H1 (cell line): ENCODE data around the gene MAPK8IP3. TPM values are rescaled to one million over a fixed set of nuclear protein-coding genes. Genes with fewer than 3 reads are reported as not detected.

ENCODE experiments used
- CTCF ChIA-PET: fragments of 300-600 bp; sonication (Branson Sonifier 250); formaldehyde crosslinking; loops from one replicate; lab custom pipeline; 2021; ENCODE audit not compliant: partially characterized antibody; lab: Charles Lee
- POLR2A ChIA-PET: fragments of 300-600 bp; sonication (Branson Sonifier 250); formaldehyde crosslinking; loops from one replicate; lab custom pipeline; 2021; ENCODE audit warnings: inconsistent platforms; ENCODE audit not compliant: partially characterized antibody; lab: Charles Lee
- DNase-seq, 2 experiments: peaks; one replicate each; pipeline versions ENCODE4 v3.0.0 to v3.0.0-alpha.2; 2010 to 2022; ENCODE audit warnings: low spot score in 2 of 2, low read depth in 1 of 2, mixed read lengths in 1 of 2
- FAIRE-seq: peaks from 2 replicates; lab custom pipeline; 2011; peaks lifted over from hg19 to GRCh38; lab: Jason Lieb, UNC
- H2AFZ ChIP-seq: 2 replicates; pipeline ENCODE4 v1.8.1; 2012; ENCODE audit warnings: low read length, inconsistent platforms
- H2AK5ac ChIP-seq: 2 replicates; pipeline ENCODE4 v1.6.1; 2013; ENCODE audit warnings: low read depth, low read length
- H2BK120ac ChIP-seq: replicated peaks from 2 replicates; pipeline ENCODE3; 2013; ENCODE audit warnings: low read depth, low read length, inconsistent platforms
- H2BK12ac ChIP-seq: 2 replicates; pipeline ENCODE4 v1.6.1; 2013; ENCODE audit warnings: low read depth, low read length
- H2BK15ac ChIP-seq: 2 replicates; pipeline ENCODE4 v1.6.1; 2013; ENCODE audit warnings: low read length
- H2BK20ac ChIP-seq: 2 replicates; pipeline ENCODE4 v1.6.1; 2013; ENCODE audit warnings: low read length
- H2BK5ac ChIP-seq: 2 replicates; pipeline ENCODE4 v1.6.1; 2013; ENCODE audit warnings: low read depth, low read length
- H3K14ac ChIP-seq: 2 replicates; pipeline ENCODE4 v1.6.1; 2013; ENCODE audit warnings: inconsistent platforms; ENCODE audit not compliant: insufficient read length
- H3K18ac ChIP-seq: 2 replicates; pipeline ENCODE4 v1.6.1; 2013; ENCODE audit warnings: low read length; ENCODE audit errors: extremely low read depth
- H3K23ac ChIP-seq: 2 replicates; pipeline ENCODE4 v1.6.1; 2013; ENCODE audit warnings: inconsistent platforms; ENCODE audit not compliant: insufficient read length
- H3K23me2 ChIP-seq: 2 replicates; pipeline ENCODE4 v1.6.1; 2013; ENCODE audit warnings: low read depth, low read length
- H3K27ac ChIP-seq: 2 replicates; pipeline ENCODE4 v1.6.1; 2011; ENCODE audit warnings: low read depth, low read length, inconsistent platforms
- H3K27me3 ChIP-seq, 4 experiments: replicated peaks in 1 of 4; 1 replicate in 1 of 4; 2 replicates in 3 of 4; pipeline versions ENCODE4 v1.6.1 to v1.8.1; 2011 to 2013; ENCODE audit warnings: low read length in 3 of 4, mild to moderate bottlenecking in 3 of 4, inconsistent platforms in 2 of 4, mixed read lengths in 2 of 4, moderate library complexity in 1 of 4; ENCODE audit not compliant: control insufficient read depth in 3 of 4, insufficient read depth in 3 of 4; ENCODE audit errors: extremely low read depth in 1 of 4
- H3K36me3 ChIP-seq, 4 experiments: 2 replicates each; pipeline versions ENCODE4 v1.6.1 to v1.8.1; 2011 to 2013; ENCODE audit warnings: mild to moderate bottlenecking in 4 of 4, low read length in 3 of 4, moderate library complexity in 2 of 4, control low read depth in 1 of 4, inconsistent platforms in 1 of 4; ENCODE audit not compliant: insufficient read depth in 4 of 4, control insufficient read depth in 2 of 4
- H3K4ac ChIP-seq: replicated peaks from 2 replicates; pipeline ENCODE3; 2013; ENCODE audit warnings: low read length, low read depth, mixed read lengths, inconsistent platforms; ENCODE audit not compliant: insufficient read length
- H3K4me1 ChIP-seq, 4 experiments: replicated peaks in 1 of 4; 1 replicate in 1 of 4; 2 replicates in 3 of 4; pipeline versions ENCODE4 v1.6.1 to v1.8.1; 2011 to 2013; ENCODE audit warnings: low read length in 3 of 4, inconsistent platforms in 2 of 4, mixed read lengths in 1 of 4; ENCODE audit not compliant: insufficient read depth in 4 of 4, control insufficient read depth in 3 of 4
- H3K4me2 ChIP-seq, 2 experiments: 2 replicates each; pipeline versions ENCODE4 v1.6.1 to v1.8.1; 2011 to 2013; ENCODE audit warnings: low read depth in 2 of 2, low read length in 2 of 2, control low read depth in 1 of 2, inconsistent platforms in 1 of 2, mild to moderate bottlenecking in 1 of 2; ENCODE audit not compliant: insufficient read depth in 1 of 2
- H3K4me3 ChIP-seq, 4 experiments: fragments of 200-600, 300-600 bp in 1 of 4; sonication (generic), shearing (Covaris generic), sonication (Bioruptor Twin) in 1 of 4; 2 replicates each; pipeline versions ENCODE4 v1.5.1 to v1.8.1; 2011 to 2016; ENCODE audit warnings: low read length in 4 of 4, low read depth in 3 of 4, control low read depth in 2 of 4, inconsistent platforms in 2 of 4, mild to moderate bottlenecking in 2 of 4, mixed read lengths in 1 of 4, moderate library complexity in 1 of 4; ENCODE audit not compliant: insufficient read depth in 2 of 4; ENCODE audit errors: extremely low read depth in 1 of 4
- H3K56ac ChIP-seq: replicated peaks from 2 replicates; pipeline ENCODE3; 2013; ENCODE audit warnings: low read depth, mild to moderate bottlenecking, mixed read lengths, low read length, inconsistent platforms; ENCODE audit not compliant: insufficient read length
- H3K79me1 ChIP-seq: 2 replicates; pipeline ENCODE4 v1.6.1; 2013; ENCODE audit warnings: low read depth, low read length, control low read depth
- H3K79me2 ChIP-seq, 2 experiments: 2 replicates each; pipeline versions ENCODE4 v1.6.1 to v1.8.1; 2012 to 2013; ENCODE audit warnings: low read length in 2 of 2, mild to moderate bottlenecking in 2 of 2, inconsistent platforms in 1 of 2; ENCODE audit not compliant: insufficient read depth in 2 of 2, control insufficient read depth in 1 of 2
- H3K9ac ChIP-seq, 4 experiments: replicated peaks in 1 of 4; 1 replicate in 1 of 4; 2 replicates in 3 of 4; pipeline versions ENCODE4 v1.6.1 to v1.8.1; 2011 to 2013; ENCODE audit warnings: low read depth in 3 of 4, low read length in 3 of 4, control low read depth in 2 of 4, mild to moderate bottlenecking in 2 of 4, moderate library complexity in 2 of 4, inconsistent platforms in 1 of 4; ENCODE audit errors: extremely low read depth in 1 of 4
- H3K9me3 ChIP-seq, 2 experiments: 2 replicates each; pipeline versions ENCODE4 v1.6.1 to v1.8.1; 2012 to 2013; ENCODE audit warnings: mild to moderate bottlenecking in 2 of 2, moderate library complexity in 2 of 2, control low read depth in 1 of 2, inconsistent platforms in 1 of 2, low read depth in 1 of 2, low read length in 1 of 2, mixed read lengths in 1 of 2; ENCODE audit not compliant: insufficient read depth in 2 of 2
- H4K20me1 ChIP-seq, 2 experiments: replicated peaks in 1 of 2; 2 replicates each; pipeline versions ENCODE3 to v1.8.1; 2011 to 2013; ENCODE audit warnings: inconsistent platforms in 2 of 2, low read length in 2 of 2, mild to moderate bottlenecking in 1 of 2; ENCODE audit not compliant: insufficient read depth in 2 of 2, control insufficient read depth in 1 of 2
- H4K5ac ChIP-seq: 2 replicates; pipeline ENCODE4 v1.6.1; 2013; ENCODE audit warnings: low read length, low read depth, mixed read lengths, inconsistent platforms; ENCODE audit not compliant: insufficient read length
- H4K8ac ChIP-seq: 2 replicates; pipeline ENCODE4 v1.8.0; 2013; ENCODE audit warnings: mild to moderate bottlenecking, moderate library complexity, low read length, inconsistent platforms; ENCODE audit not compliant: insufficient read depth; ENCODE audit errors: extremely low read depth
- H4K91ac ChIP-seq: replicated peaks from 2 replicates; pipeline ENCODE3; 2013; ENCODE audit warnings: low read length, mixed read lengths, inconsistent platforms; ENCODE audit not compliant: insufficient read length
- CBX5 ChIP-seq: fragments of 300-800, 300-1000 bp; sonication (generic); IDR thresholded peaks from 2 replicates; pipeline ENCODE4 v1.7.1; 2016; ENCODE audit warnings: antibody characterized with exemption, low read length, low read depth
- CEBPB ChIP-seq: IDR thresholded peaks from 2 replicates; pipeline ENCODE4 v1.6.1; 2012; ENCODE audit warnings: low read depth, low read length
- CTBP2 ChIP-seq: IDR thresholded peaks from 2 replicates; pipeline ENCODE4 v1.7.0; 2011; ENCODE audit warnings: borderline replicate concordance, mild to moderate bottlenecking, moderate library complexity, mixed read lengths, low read length; ENCODE audit not compliant: insufficient read depth, insufficient read length
- EGR1 ChIP-seq: IDR thresholded peaks from 2 replicates; pipeline ENCODE4 v1.6.1; 2011; ENCODE audit warnings: low read depth, low read length, borderline replicate concordance
- GABPA ChIP-seq: IDR thresholded peaks from 2 replicates; pipeline ENCODE4 v1.6.1; 2011; ENCODE audit warnings: mild to moderate bottlenecking, low read length, moderate library complexity, borderline replicate concordance; ENCODE audit not compliant: insufficient read depth
- MAFK ChIP-seq: IDR thresholded peaks from 2 replicates; pipeline ENCODE4 v1.6.1; 2012; ENCODE audit warnings: low read depth, mild to moderate bottlenecking, improper control_type of control experiment, low read length
- NANOG ChIP-seq: IDR thresholded peaks from 2 replicates; pipeline ENCODE4 v1.6.1; 2011; ENCODE audit warnings: low read length, low read depth, mild to moderate bottlenecking, inconsistent platforms; ENCODE audit not compliant: insufficient read depth, poor library complexity, severe bottlenecking
- RAD21 ChIP-seq, 2 experiments: IDR thresholded peaks in 1 of 2; conservative IDR thresholded peaks in 1 of 2; 2 replicates each; pipeline ENCODE4 v1.6.1; 2011; ENCODE audit warnings: low read depth in 2 of 2, low read length in 2 of 2, improper control_type of control experiment in 1 of 2, inconsistent platforms in 1 of 2, mild to moderate bottlenecking in 1 of 2, moderate library complexity in 1 of 2
- SP2 ChIP-seq: IDR thresholded peaks from 2 replicates; pipeline ENCODE4 v1.6.1; 2012; ENCODE audit warnings: mild to moderate bottlenecking, low read length, inconsistent platforms
- SUZ12 ChIP-seq: fragments of 200-600 bp; sonication (generic); IDR thresholded peaks from 2 replicates; pipeline ENCODE4 v1.6.1; 2012; ENCODE audit warnings: mild to moderate bottlenecking, inconsistent platforms, low read length, moderate library complexity, mixed read lengths
- TAF1 ChIP-seq: IDR thresholded peaks from 2 replicates; pipeline ENCODE4 v1.6.1; 2011; ENCODE audit warnings: mild to moderate bottlenecking, low read depth, low read length
- TAF7 ChIP-seq: optimal IDR thresholded peaks from 2 replicates; pipeline ENCODE3; 2011; ENCODE audit warnings: low read depth, mild to moderate bottlenecking, inconsistent platforms, low read length, moderate library complexity, borderline replicate concordance
- TBP ChIP-seq: IDR thresholded peaks from 2 replicates; pipeline ENCODE4 v1.6.1; 2011; ENCODE audit warnings: low read depth, low read length, improper control_type of control experiment
- YY1 ChIP-seq: IDR thresholded peaks from 2 replicates; pipeline ENCODE4 v1.6.1; 2011; ENCODE audit warnings: low read depth, mild to moderate bottlenecking, low read length
- WGBS, 2 experiments: shearing (Covaris generic) in 1 of 2; methylation state at CpG; one replicate each; pipeline versions ENCODE4 v1.1.6 to v1.1.7; 2013 to 2015; ENCODE audit warnings: low lambda C conversion rate in 2 of 2, mixed read lengths in 2 of 2, inconsistent platforms in 1 of 2, low coverage in 1 of 2, missing lambda C conversion rate in 1 of 2; ENCODE audit not compliant: insufficient replicate concordance in 2 of 2, insufficient coverage in 1 of 2, insufficient read length in 1 of 2; ENCODE audit errors: extremely low coverage in 1 of 2, missing lambda C conversion rate in 1 of 2; 5-methylcytosine and 5-hydroxymethylcytosine counted together
- polyA plus RNA-seq, 7 experiments: library from polyadenylated mRNA; depleted of rRNA in 3 of 7; stranded (reverse) in 5 of 7; unstranded in 2 of 7; fragments of >200 nt in 5 of 7; fragments of 200-250 nt in 2 of 7; gene quantifications; 1 replicate in 5 of 7; 2 replicates in 1 of 7; 4 replicates in 1 of 7; pipeline versions ENCODE4 v1.2.1 to v1.2.3, GENCODE V29; 2011 to 2013; ENCODE audit warnings: missing spikeins in 2 of 7, mixed read lengths in 2 of 7
- total RNA-seq: library from RNA; stranded (reverse); fragmentation: NEBNext Ultra II Directional; extraction: Animal tissue kit (Norgen Biotek cat#: 25700); gene quantifications from 2 replicates; pipeline ENCODE4 v1.2.1, GENCODE V29; 2021

The MAPK8IP3 gene
- total and polyA plus RNA-seq, 2 of the 8 experiments (the other 6 are each of a cell fraction or from before 2014, with no cell fraction given): 16.9 to 43.4 TPM

DNA sequence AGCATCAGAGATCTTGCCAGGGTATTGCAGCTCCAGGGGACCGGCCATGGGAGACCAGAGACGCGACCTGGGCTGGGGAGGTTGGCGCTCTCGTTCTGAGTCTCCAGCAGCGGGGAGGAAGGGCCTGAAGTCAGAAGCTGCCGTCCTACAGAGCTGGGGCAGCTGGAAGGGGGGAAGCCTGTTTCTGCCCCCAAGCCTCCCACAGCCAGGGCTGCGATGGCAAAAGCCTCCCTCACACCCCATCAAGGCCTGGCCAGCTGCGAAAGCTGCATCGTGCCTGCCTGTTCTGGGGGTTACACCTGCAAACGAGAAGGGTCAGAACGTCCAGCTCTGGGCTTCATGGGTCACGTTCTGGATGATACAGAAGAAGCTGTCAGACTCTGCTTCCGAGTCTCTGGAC lies 26.1 kb downstream of the MAPK8IP3 start:
- Histone ChIP-seq H2BK120ac (no peak overlapping the region), H3K14ac (no peak overlapping the region), H3K4me1 (0 out of 7 replicates have a peak, but pooled peaks cover 0 to 2% (median 0%) of the 10 kb centered on the region in 4 experiments), H4K5ac (no peak overlapping the region), H2AK5ac (no peak overlapping the region), H4K91ac (no peak overlapping the region), H3K79me1 (peaks cover under 1% of the 10 kb centered on the region), H3K36me3 (peaks cover 0 to 21% (median 3%) of the 10 kb centered on the region in 4 experiments; a peak in 5 of 8 replicates), H2BK20ac (no peak overlapping the region), H3K18ac (no peak overlapping the region), H3K79me2 (no peaks in the 10 kb centered on the region), H3K4ac (no peak overlapping the region), H2AFZ (no peak overlapping the region), H3K9ac (no peak overlapping the region), H3K9me3 (peaks cover 25 to 28% of the 10 kb centered on the region in 2 experiments), H3K56ac (no peak overlapping the region), H3K4me3 (no peak overlapping the region), H2BK12ac (no peak overlapping the region), H3K23ac (no peak overlapping the region), H3K23me2 (no peaks in the 10 kb centered on the region), H3K4me2 (no peak overlapping the region), H4K20me1 (peaks cover 0 to 4% of the 10 kb centered on the region in 2 experiments), H2BK5ac (no peak overlapping the region; the same call in 1 of the 2 replicates), H2BK15ac (no peak overlapping the region), H4K8ac (no peak overlapping the region), H3K27me3 (no peaks in the 10 kb centered on the region), H3K27ac (no peak overlapping the region)
- WGBS, 2 experiments: 94% methylated on average over 14 of the region's 14 CpGs; no CpG with 5 or more reads in 1 of the 2 experiments
- DNase-seq (no peak), FAIRE-seq (no peak)
- CTCF ChIA-PET: interaction anchor here (0.7 to 1.6 kb wide), 5 partner anchors 12 to 38 kb away, joined by 3 to 7 read pairs (median 3); no protein-coding TSS in a partner anchor
- POLR2A ChIA-PET: interaction anchor here (1.0 to 2.2 kb wide), 3 partner anchors 8 to 26 kb away, joined by 3 to 7 read pairs (median 4); partner anchors contain the start of gene MAPK8IP3
- no peak for TF ChIP-seq TAF7
- TF ChIP-seq RAD21 (IDR thresholded peaks at IDR 0.05 in 1 of 2, conservative IDR thresholded peaks at IDR 0.05 in 1 of 2; ENCODE audit: low read depth in 2 of 2, low read length in 2 of 2): no peak
- no peak for TF ChIP-seq EGR1
- TF ChIP-seq SUZ12: no peak
- TF ChIP-seq TBP: no peak
- TF ChIP-seq TAF1: no peak
- TF ChIP-seq NANOG: no peak
- TF ChIP-seq YY1: no peak
- TF ChIP-seq CEBPB: no peak
- no peak for TF ChIP-seq SP2
- TF ChIP-seq GABPA: no peak
- no peak for TF ChIP-seq CBX5
- no peak for TF ChIP-seq CTBP2
- no peak for TF ChIP-seq MAFK
